Mucosa of descending colon (tissue), 3 donors: ENCODE results near the gene NPHP3. TPM values are rescaled to one million over a fixed set of nuclear protein-coding genes. Genes with fewer than 3 reads are reported as not detected.
A peak's percentile ranks its signal among the peaks of the same experiment; 100 is the strongest.

Experiments
- ATAC-seq: fragments of 200-7000 bp; cut with Tn5 transposase; one replicate; pipeline ENCODE4 v1.9.1; 2020; ENCODE audit warnings: mild to moderate bottlenecking, moderate library complexity
- DNase-seq, 3 donors: peaks; one replicate each; pipeline ENCODE4 v3.0.0-alpha.2; 2020
- H3K36me3 ChIP-seq: fragments of 200-600 bp; one replicate; pipeline ENCODE4 v1.8.0; 2021; ENCODE audit warnings: low read depth, mild to moderate bottlenecking
- H3K4me1 ChIP-seq: fragments of 200-600 bp; one replicate; pipeline ENCODE4 v1.8.0; 2021; ENCODE audit warnings: low read depth, mild to moderate bottlenecking
- H3K4me3 ChIP-seq: fragments of 200-600 bp; one replicate; pipeline ENCODE4 v1.8.0; 2021; ENCODE audit warnings: mild to moderate bottlenecking
- H3K9me3 ChIP-seq: fragments of 200-600 bp; one replicate; pipeline ENCODE4 v1.8.0; 2021; ENCODE audit warnings: mild to moderate bottlenecking
- intact Hi-C, 2 donors: fragments of 100-400 bp; cut with DNase I in 1 of 2; cut with micrococcal nuclease in 1 of 2; formaldehyde crosslinking; loops; one replicate each; pipeline versions ENCODE4 v1.11.0 to v1.11.1; 2022; cut with DNase I, micrococcal nuclease
- total RNA-seq, 3 donors: library from RNA; stranded (reverse); fragmentation: NEBNext Ultra II Directional in 2 of 3; extraction: Animal tissue kit (Norgen Biotek cat#: 25700) in 2 of 3; gene quantifications; one replicate each; pipeline versions ENCODE4 v1.2.1 to v1.2.4, GENCODE V29; 2021 to 2023
- TF ChIP-seq, protein P1 (sequence below): fragments of 200-600 bp; IDR thresholded peaks from one replicate; pipeline ENCODE4 v1.8.0; 2022; ENCODE audit warnings: antibody characterized with exemption, mild to moderate bottlenecking
- donor health status: DM: no; HTN: no; CAD: no; lungs with moderate emphysema.
- donor health status: DM: no; HTN: no; CAD: no.
- donor health status: DM: no; HTN: yes; CAD: no.

The NPHP3 gene
- total RNA-seq, 3 donors from 2014 or later = 18.0 to 32.7 (median 21.5) TPM

GRCh38 chr3:132659000-132659364 lies 63.2 kb downstream of the NPHP3 start:
- Histone ChIP-seq H3K4me3 (no peak overlapping the region), H3K36me3 (no peaks in the 10 kb centered on the region), H3K9me3 (no peaks in the 10 kb centered on the region), H3K4me1 (peaks cover 13% of the 10 kb centered on the region)
- intact Hi-C loops = no loop called here
- TF ChIP-seq, protein P1, sequence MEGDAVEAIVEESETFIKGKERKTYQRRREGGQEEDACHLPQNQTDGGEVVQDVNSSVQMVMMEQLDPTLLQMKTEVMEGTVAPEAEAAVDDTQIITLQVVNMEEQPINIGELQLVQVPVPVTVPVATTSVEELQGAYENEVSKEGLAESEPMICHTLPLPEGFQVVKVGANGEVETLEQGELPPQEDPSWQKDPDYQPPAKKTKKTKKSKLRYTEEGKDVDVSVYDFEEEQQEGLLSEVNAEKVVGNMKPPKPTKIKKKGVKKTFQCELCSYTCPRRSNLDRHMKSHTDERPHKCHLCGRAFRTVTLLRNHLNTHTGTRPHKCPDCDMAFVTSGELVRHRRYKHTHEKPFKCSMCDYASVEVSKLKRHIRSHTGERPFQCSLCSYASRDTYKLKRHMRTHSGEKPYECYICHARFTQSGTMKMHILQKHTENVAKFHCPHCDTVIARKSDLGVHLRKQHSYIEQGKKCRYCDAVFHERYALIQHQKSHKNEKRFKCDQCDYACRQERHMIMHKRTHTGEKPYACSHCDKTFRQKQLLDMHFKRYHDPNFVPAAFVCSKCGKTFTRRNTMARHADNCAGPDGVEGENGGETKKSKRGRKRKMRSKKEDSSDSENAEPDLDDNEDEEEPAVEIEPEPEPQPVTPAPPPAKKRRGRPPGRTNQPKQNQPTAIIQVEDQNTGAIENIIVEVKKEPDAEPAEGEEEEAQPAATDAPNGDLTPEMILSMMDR = no peak
- no peak for ATAC-seq
- no peak for DNase-seq

GRCh38 chr3:132657869-132658747 lies 64.1 kb downstream of the NPHP3 start:
- DNase-seq (peak in 1 of 3 donors; percentile 16), ATAC-seq (no peak)
- Histone ChIP-seq H3K4me3 (no peak overlapping the region), H3K4me1 (peaks cover 13% of the 10 kb centered on the region), H3K9me3 (no peaks in the 10 kb centered on the region), H3K36me3 (no peaks in the 10 kb centered on the region)
- TF ChIP-seq, protein P1 = no peak
- intact Hi-C loops = no loop called here

DNA sequence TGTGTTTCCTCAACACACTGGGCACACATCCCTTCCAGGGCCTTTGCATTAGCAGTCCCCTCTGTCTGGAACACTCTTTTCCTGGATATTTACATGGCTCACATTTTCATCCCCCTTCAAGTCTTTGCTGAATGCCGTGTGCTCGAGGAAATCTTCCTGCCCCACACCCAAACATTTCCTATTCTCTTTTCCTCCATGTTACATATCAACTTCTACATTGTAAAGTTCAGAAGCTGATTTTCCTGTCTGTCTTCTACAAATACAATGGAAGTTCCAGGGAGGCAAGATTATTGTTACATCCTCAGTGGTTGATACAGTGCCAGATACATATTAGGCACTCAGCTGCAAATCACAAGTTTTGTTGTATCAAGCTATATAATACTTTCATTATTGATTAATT lies 66.7 kb downstream of the NPHP3 start:
- Histone ChIP-seq H3K4me3 (no peak overlapping the region), H3K4me1 (peaks cover 4% of the 10 kb centered on the region), H3K36me3 (no peaks in the 10 kb centered on the region), H3K9me3 (no peaks in the 10 kb centered on the region)
- TF ChIP-seq, protein P1 = no peak
- no peak for DNase-seq
- intact Hi-C loops = no loop called here
- no peak for ATAC-seq

DNA sequence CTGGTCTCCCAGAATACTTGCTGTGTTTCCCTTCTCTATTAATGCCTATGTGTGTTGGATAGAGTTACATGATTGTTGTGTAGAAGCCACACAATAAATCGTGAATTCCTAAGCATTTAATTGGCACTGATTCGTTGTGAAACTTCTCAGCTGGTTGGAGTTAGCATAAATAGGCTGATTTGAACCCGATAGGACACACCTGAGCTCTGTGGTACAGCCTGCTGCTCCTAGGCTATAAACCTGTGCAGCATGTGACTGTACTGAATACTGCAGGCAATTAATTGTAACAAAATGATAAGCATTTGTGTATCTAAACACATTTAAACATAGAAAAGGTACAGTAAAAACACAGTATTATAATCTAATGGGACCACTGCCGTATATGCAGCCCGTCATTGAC lies 67.5 kb downstream of the NPHP3 start:
- no peaks in the 10 kb centered on the region for H3K36me3 ChIP-seq
- intact Hi-C loops = no loop called here
- H3K4me3 ChIP-seq = no peak overlapping the region
- H3K9me3 ChIP-seq = no peaks in the 10 kb centered on the region
- TF ChIP-seq, protein P1 = no peak
- ATAC-seq (no peak), DNase-seq (no peak)
- H3K4me1 ChIP-seq = peaks cover 4% of the 10 kb centered on the region

DNA sequence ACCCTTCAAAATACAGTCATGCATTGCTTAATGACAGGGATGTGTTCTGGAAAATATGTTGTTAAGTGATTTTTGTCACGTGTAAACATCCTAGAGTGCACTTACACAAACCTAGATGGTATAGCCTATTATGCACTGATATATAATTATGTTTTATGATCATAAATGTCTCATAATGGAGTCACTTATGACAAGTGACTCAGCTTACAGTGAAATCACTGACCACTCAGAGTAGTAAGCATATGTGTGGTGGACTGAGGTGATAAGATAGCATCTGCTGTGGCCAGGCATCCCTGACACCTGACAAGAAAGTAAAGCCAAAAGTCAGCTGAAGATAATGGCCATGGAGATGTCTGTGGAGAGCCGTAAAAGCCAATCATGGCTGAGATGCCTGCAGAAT lies 68.0 kb downstream of the NPHP3 start:
- H3K4me3 ChIP-seq = no peak overlapping the region
- no peaks in the 10 kb centered on the region for H3K9me3 ChIP-seq
- H3K4me1 ChIP-seq = peaks cover 4% of the 10 kb centered on the region
- ATAC-seq = peak; percentile 32
- TF ChIP-seq, protein P1 = no peak
- DNase-seq = no peak
- H3K36me3 ChIP-seq = no peaks in the 10 kb centered on the region
- intact Hi-C loops = no loop called here
